Thyroid gland (tissue), 4 donors: ENCODE results near the gene BBS9. TPM values are rescaled to one million over a fixed set of nuclear protein-coding genes. Genes with fewer than 3 reads are reported as not detected.

Experiments
- DNase-seq, 2 donors: peaks; one replicate each; pipeline ENCODE4 v3.0.0-alpha.2; 2019
- H3K27ac ChIP-seq, 3 donors: fragments of 200-600 bp; sonication (generic); 1 replicate in 2 of 3; 2 replicates in 1 of 3; pipeline ENCODE4 v1.5.1; 2016 to 2019; ENCODE audit warnings: mild to moderate bottlenecking in 1 of 3, moderate library complexity in 1 of 3
- H3K27me3 ChIP-seq: fragments of 200-600 bp; sonication (generic); one replicate; pipeline ENCODE4 v1.5.1; 2019
- H3K36me3 ChIP-seq, 2 donors: fragments of 200-600 bp; sonication (generic); one replicate each; pipeline ENCODE4 v1.5.1; 2016 to 2019
- H3K4me1 ChIP-seq, 2 donors: fragments of 200-600 bp; sonication (generic); one replicate each; pipeline ENCODE4 v1.5.1; 2017 to 2019
- H3K4me3 ChIP-seq, 3 donors: fragments of 200-600 bp; sonication (generic); replicated peaks in 1 of 3; 1 replicate in 2 of 3; 2 replicates in 1 of 3; pipeline ENCODE4 v1.5.1; 2016; ENCODE audit warnings: mild to moderate bottlenecking in 1 of 3
- H3K9me3 ChIP-seq: fragments of 200-600 bp; sonication (generic); one replicate; pipeline ENCODE4 v1.5.1; 2017
- CTCF ChIP-seq, 6 experiments: fragments of 200-600 bp in 3 of 6; fragments of 450-650 bp in 3 of 6; sonication (generic) in 3 of 6; IDR thresholded peaks; one replicate each; pipeline ENCODE4 v1.5.1; 2016 to 2019; ENCODE audit warnings: antibody characterized with exemption in 6 of 6, mild to moderate bottlenecking in 2 of 6, inconsistent platforms in 1 of 6, moderate library complexity in 1 of 6
- POLR2A ChIP-seq, 2 donors: fragments of 450-650 bp; IDR thresholded peaks; one replicate each; pipeline ENCODE4 v1.6.1; 2017; ENCODE audit warnings: antibody characterized with exemption in 2 of 2, mild to moderate bottlenecking in 2 of 2, moderate library complexity in 1 of 2
- WGBS, 2 donors: methylation state at CpG; one replicate each; pipeline ENCODE4 v1.1.5; 2017; 5-methylcytosine and 5-hydroxymethylcytosine counted together
- intact Hi-C: fragments of 100-400 bp; cut with DNase I; formaldehyde crosslinking; loops from one replicate; pipeline ENCODE4 v1.15.1; 2023
- total RNA-seq, 4 donors: library from RNA; depleted of rRNA; stranded (reverse); fragments of >200 nt; gene quantifications; one replicate each; pipeline ENCODE4 v1.2.3, GENCODE V29; 2016

BBS9 gene
- total RNA-seq, 4 donors from 2014 or later: 59.2 to 84.8 (median 73.1) TPM

- H3K27ac ChIP-seq: no peak overlapping the region
- no peak for TF ChIP-seq POLR2A (IDR thresholded peaks at IDR 0.05)
- TF ChIP-seq CTCF (IDR thresholded peaks at IDR 0.05): no peak
- 98 to 100% methylated on average over 1 of the region's 1 CpG for WGBS, 2 donors
Measured at GRCh38 chr7:33200282-33200681, 70.9 kb downstream of the BBS9 start.

GRCh38 chr7:33201821-33202220 lies 72.5 kb downstream of the BBS9 start:
- no peaks in the 10 kb centered on the region for H3K27me3 ChIP-seq
- H3K4me1 ChIP-seq: no peaks in the 10 kb centered on the region
- H3K9me3 ChIP-seq: no peaks in the 10 kb centered on the region
- TF ChIP-seq POLR2A (IDR thresholded peaks at IDR 0.05): no peak
- TF ChIP-seq CTCF (IDR thresholded peaks at IDR 0.05): no peak
- intact Hi-C loops: no loop called here
- no peak overlapping the region for H3K27ac ChIP-seq
- 96% methylated on average over 2 of the region's 2 CpGs for WGBS, 2 donors
- DNase-seq: no peak
- H3K4me3 ChIP-seq: no peak overlapping the region
- H3K36me3 ChIP-seq: no peaks in the 10 kb centered on the region

More at GRCh38 chr7:33200282-33200681, 70.9 kb downstream of the BBS9 start:
- DNase-seq: no peak
- H3K4me1 ChIP-seq: peaks cover 0 to 5% of the 10 kb centered on the region in 2 donors
- intact Hi-C loops: no loop called here
- no peaks in the 10 kb centered on the region for H3K9me3 ChIP-seq
- no peaks in the 10 kb centered on the region for H3K36me3 ChIP-seq
- no peaks in the 10 kb centered on the region for H3K27me3 ChIP-seq
- no peak overlapping the region for H3K4me3 ChIP-seq

GRCh38 chr7:33210958-33211357 lies 81.6 kb downstream of the BBS9 start:
- TF ChIP-seq POLR2A (IDR thresholded peaks at IDR 0.05): no peak
- no peak for TF ChIP-seq CTCF (IDR thresholded peaks at IDR 0.05)
- Histone ChIP-seq H3K4me1 (no peaks in the 10 kb centered on the region), H3K27me3 (no peaks in the 10 kb centered on the region), H3K36me3 (no peaks in the 10 kb centered on the region), H3K27ac (no peak overlapping the region), H3K4me3 (no peak overlapping the region), H3K9me3 (no peaks in the 10 kb centered on the region)
- intact Hi-C loops: no loop called here
- DNase-seq: no peak
- 92 to 100% methylated on average over 1 of the region's 1 CpG for WGBS, 2 donors

GRCh38 chr7:33212144-33212543 lies 82.8 kb downstream of the BBS9 start:
- TF ChIP-seq CTCF (IDR thresholded peaks at IDR 0.05) (no peak), POLR2A (IDR thresholded peaks at IDR 0.05) (no peak)
- intact Hi-C loops: no loop called here
- 91 to 92% methylated on average over 2 of the region's 2 CpGs for WGBS, 2 donors
- no peaks in the 10 kb centered on the region for H3K9me3 ChIP-seq
- H3K36me3 ChIP-seq: no peaks in the 10 kb centered on the region
- no peak for DNase-seq
- no peaks in the 10 kb centered on the region for H3K4me1 ChIP-seq
- H3K4me3 ChIP-seq: no peak overlapping the region
- H3K27me3 ChIP-seq: no peaks in the 10 kb centered on the region
- H3K27ac ChIP-seq: no peak overlapping the region

GRCh38 chr7:33215992-33216391 lies 86.6 kb downstream of the BBS9 start:
- H3K4me3 ChIP-seq: no peak overlapping the region
- H3K9me3 ChIP-seq: no peaks in the 10 kb centered on the region
- H3K36me3 ChIP-seq: no peaks in the 10 kb centered on the region
- no peaks in the 10 kb centered on the region for H3K27me3 ChIP-seq
- 95 to 100% methylated on average over 1 of the region's 1 CpG for WGBS, 2 donors
- TF ChIP-seq CTCF (IDR thresholded peaks at IDR 0.05): no peak
- no peak for TF ChIP-seq POLR2A (IDR thresholded peaks at IDR 0.05)
- no peak overlapping the region for H3K27ac ChIP-seq
- intact Hi-C loops: no loop called here
- no peaks in the 10 kb centered on the region for H3K4me1 ChIP-seq
- no peak for DNase-seq
